ENCODE measurements around the gene ALDH1L1.

DNA sequence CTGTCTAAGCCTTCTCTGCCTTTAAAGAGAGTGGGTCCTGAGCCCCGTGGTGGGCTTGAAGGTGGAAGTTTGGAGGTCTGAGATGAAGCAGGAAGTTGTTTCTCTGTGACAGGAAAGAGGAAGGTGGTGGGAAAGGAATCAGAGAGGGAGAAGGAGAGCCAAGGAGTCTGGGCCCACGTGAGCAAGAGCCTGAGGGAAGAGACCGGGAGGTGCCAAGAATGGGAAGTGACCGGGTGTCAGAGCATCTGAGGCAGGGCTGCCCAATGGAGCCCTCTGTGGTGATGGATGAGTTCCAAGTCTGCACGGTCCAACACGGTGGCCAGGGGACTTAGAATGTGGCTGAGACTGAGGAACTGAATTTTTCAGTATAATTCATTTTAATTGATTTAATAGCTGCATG, 24.6 kb downstream of the ALDH1L1 start:
- TF ChIP-seq, protein P1, sequence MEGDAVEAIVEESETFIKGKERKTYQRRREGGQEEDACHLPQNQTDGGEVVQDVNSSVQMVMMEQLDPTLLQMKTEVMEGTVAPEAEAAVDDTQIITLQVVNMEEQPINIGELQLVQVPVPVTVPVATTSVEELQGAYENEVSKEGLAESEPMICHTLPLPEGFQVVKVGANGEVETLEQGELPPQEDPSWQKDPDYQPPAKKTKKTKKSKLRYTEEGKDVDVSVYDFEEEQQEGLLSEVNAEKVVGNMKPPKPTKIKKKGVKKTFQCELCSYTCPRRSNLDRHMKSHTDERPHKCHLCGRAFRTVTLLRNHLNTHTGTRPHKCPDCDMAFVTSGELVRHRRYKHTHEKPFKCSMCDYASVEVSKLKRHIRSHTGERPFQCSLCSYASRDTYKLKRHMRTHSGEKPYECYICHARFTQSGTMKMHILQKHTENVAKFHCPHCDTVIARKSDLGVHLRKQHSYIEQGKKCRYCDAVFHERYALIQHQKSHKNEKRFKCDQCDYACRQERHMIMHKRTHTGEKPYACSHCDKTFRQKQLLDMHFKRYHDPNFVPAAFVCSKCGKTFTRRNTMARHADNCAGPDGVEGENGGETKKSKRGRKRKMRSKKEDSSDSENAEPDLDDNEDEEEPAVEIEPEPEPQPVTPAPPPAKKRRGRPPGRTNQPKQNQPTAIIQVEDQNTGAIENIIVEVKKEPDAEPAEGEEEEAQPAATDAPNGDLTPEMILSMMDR (IDR thresholded peaks at IDR 0.05 in 2 of 3, conservative IDR thresholded peaks at IDR 0.05 in 1 of 3; ENCODE audit: insufficient read depth in 2 of 3, low read depth in 1 of 3, low read length in 3 of 3): no peak
- TF ChIP-seq, protein P2, sequence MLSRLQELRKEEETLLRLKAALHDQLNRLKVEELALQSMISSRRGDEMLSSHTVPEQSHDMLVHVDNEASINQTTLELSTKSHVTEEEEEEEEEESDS (CRISPR knock-in tag; IDR thresholded peaks at IDR 0.05): no peak
- TF ChIP-seq NFRKB (IDR thresholded peaks at IDR 0.05; ENCODE audit: low read depth) (no peak), ZNF24 (IDR thresholded peaks at IDR 0.05) (no peak), ZNF121 (CRISPR knock-in tag; conservative IDR thresholded peaks at IDR 0.05) (no peak), EP300 (IDR thresholded peaks at IDR 0.05; ENCODE audit: low read length) (no peak), PTTG1 (tag; IDR thresholded peaks at IDR 0.05; ENCODE audit: low read depth) (no peak), PKNOX1 (IDR thresholded peaks at IDR 0.05) (no peak), HDAC8 (tag; IDR thresholded peaks at IDR 0.05) (no peak)
- TF ChIP-seq, protein P3, sequence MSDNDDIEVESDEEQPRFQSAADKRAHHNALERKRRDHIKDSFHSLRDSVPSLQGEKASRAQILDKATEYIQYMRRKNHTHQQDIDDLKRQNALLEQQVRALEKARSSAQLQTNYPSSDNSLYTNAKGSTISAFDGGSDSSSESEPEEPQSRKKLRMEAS (CRISPR knock-in tag; IDR thresholded peaks at IDR 0.05): no peak
